ENCODE results near the gene OR2A7.
"Not testable (repeated sequence)": the region's sequence is repeated elsewhere in the genome, so short reads cannot be mapped to it uniquely, and the experiment has no call there.

- not testable (repeated sequence) for TF ChIP-seq NRF1 (IDR thresholded peaks at IDR 0.05; ENCODE audit: low read depth, low read length); RCOR1 (IDR thresholded peaks at IDR 0.05; ENCODE audit: low read length)
- TF ChIP-seq, protein P1, sequence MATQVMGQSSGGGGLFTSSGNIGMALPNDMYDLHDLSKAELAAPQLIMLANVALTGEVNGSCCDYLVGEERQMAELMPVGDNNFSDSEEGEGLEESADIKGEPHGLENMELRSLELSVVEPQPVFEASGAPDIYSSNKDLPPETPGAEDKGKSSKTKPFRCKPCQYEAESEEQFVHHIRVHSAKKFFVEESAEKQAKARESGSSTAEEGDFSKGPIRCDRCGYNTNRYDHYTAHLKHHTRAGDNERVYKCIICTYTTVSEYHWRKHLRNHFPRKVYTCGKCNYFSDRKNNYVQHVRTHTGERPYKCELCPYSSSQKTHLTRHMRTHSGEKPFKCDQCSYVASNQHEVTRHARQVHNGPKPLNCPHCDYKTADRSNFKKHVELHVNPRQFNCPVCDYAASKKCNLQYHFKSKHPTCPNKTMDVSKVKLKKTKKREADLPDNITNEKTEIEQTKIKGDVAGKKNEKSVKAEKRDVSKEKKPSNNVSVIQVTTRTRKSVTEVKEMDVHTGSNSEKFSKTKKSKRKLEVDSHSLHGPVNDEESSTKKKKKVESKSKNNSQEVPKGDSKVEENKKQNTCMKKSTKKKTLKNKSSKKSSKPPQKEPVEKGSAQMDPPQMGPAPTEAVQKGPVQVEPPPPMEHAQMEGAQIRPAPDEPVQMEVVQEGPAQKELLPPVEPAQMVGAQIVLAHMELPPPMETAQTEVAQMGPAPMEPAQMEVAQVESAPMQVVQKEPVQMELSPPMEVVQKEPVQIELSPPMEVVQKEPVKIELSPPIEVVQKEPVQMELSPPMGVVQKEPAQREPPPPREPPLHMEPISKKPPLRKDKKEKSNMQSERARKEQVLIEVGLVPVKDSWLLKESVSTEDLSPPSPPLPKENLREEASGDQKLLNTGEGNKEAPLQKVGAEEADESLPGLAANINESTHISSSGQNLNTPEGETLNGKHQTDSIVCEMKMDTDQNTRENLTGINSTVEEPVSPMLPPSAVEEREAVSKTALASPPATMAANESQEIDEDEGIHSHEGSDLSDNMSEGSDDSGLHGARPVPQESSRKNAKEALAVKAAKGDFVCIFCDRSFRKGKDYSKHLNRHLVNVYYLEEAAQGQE (IDR thresholded peaks at IDR 0.05; ENCODE audit: low read depth, low read length): not testable (repeated sequence)
Measured at GRCh38 chr7:144280010-144280409, 15.4 kb upstream of the OR2A7 start.
